ENCODE measurements around the gene ALX4.

The ALX4 gene

GRCh38 chr11:44351006-44351660 lies 41.2 kb upstream of the ALX4 start:
- no peak overlapping the region for H3K4me3 ChIP-seq (ENCODE audit: low read depth, low read length)
- in situ Hi-C loops (cut with HindIII; ENCODE audit: low sequenced_read_pairs): no loop called here
- no peak for DNase-seq (ENCODE audit: low read depth)
- no peak for TF ChIP-seq CTCF (IDR thresholded peaks at IDR 0.05; ENCODE audit: low read depth, low read length, missing control alignments)

GRCh38 chr11:44349328-44349727 lies 39.4 kb upstream of the ALX4 start:
- DNase-seq (ENCODE audit: low read depth): no peak
- H3K4me3 ChIP-seq (ENCODE audit: low read depth, low read length): no peak overlapping the region
- in situ Hi-C loops (cut with HindIII; ENCODE audit: low sequenced_read_pairs): no loop called here
- TF ChIP-seq CTCF (IDR thresholded peaks at IDR 0.05; ENCODE audit: low read depth, low read length, missing control alignments): no peak

DNA sequence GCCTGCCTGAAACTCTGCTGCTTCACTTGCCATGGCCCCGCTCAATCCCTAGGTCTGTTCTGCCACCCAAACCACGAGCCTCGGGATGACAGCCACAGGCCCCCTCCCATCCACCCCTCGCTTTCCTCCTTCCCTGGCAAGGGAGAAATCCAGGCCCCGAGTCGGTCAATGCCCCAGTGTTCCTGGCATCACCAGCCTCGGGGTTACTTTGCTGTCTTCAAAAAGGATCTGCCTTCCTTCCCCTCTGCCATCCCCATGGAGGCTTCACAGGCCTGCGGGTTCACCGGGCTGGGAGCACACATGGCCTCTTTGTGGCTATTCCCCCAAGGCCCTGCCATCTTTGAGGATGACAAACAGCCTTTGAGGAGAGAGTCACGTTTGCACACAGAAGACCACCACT lies 38.8 kb upstream of the ALX4 start:
- in situ Hi-C loops (cut with HindIII; ENCODE audit: low sequenced_read_pairs): no loop called here
- no peak for TF ChIP-seq CTCF (IDR thresholded peaks at IDR 0.05; ENCODE audit: low read depth, low read length, missing control alignments)
- DNase-seq (ENCODE audit: low read depth): no peak
- H3K4me3 ChIP-seq (ENCODE audit: low read depth, low read length): no peak overlapping the region

GRCh38 chr11:44348114-44348513 lies 38.2 kb upstream of the ALX4 start:
- no peak overlapping the region for H3K4me3 ChIP-seq (ENCODE audit: low read depth, low read length)
- no peak for DNase-seq (ENCODE audit: low read depth)
- in situ Hi-C loops (cut with HindIII; ENCODE audit: low sequenced_read_pairs): no loop called here
- no peak for TF ChIP-seq CTCF (IDR thresholded peaks at IDR 0.05; ENCODE audit: low read depth, low read length, missing control alignments)

DNA sequence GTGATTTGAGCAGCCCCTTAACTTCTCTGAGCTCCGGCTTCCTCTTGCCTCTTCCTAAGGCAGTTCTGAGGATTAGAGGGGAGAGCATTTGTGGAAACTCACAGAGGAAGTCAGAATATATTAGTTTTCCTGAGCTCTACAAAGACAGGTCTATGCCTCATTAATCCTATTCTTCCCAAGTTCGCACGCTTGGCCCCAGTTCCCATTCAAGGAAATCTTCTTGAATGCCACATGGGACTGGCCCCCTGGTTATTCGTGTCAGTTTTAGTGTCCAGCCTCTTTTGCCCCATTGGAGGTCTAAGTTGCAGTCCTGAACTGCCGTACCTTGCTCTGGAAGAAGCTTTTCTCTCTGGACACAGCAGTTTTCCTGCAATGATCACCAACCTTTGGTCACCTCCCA lies 37.6 kb upstream of the ALX4 start:
- no peak for TF ChIP-seq CTCF (IDR thresholded peaks at IDR 0.05; ENCODE audit: low read depth, low read length, missing control alignments)
- no peak for DNase-seq (ENCODE audit: low read depth)
- no peak overlapping the region for H3K4me3 ChIP-seq (ENCODE audit: low read depth, low read length)
- in situ Hi-C loops (cut with HindIII; ENCODE audit: low sequenced_read_pairs): no loop called here

- no peak for DNase-seq (ENCODE audit: low read depth)
- in situ Hi-C loops (cut with HindIII; ENCODE audit: low sequenced_read_pairs): no loop called here
- no peak for TF ChIP-seq CTCF (IDR thresholded peaks at IDR 0.05; ENCODE audit: low read depth, low read length, missing control alignments)
- no peak overlapping the region for H3K4me3 ChIP-seq (ENCODE audit: low read depth, low read length)
Measured at GRCh38 chr11:44346983-44347382, 37.0 kb upstream of the ALX4 start.

Measured in astrocyte of the cerebellum (primary cell).